GM21737 (cell line): ENCODE data around the gene RTN3.
"Not testable (repeated sequence)": the region's sequence is repeated elsewhere in the genome, so short reads cannot be mapped to it uniquely, and the experiment has no call there.

Source experiments
- ATAC-seq: cut with Tn5 transposase; IDR thresholded peaks from one replicate; pipeline ENCODE4 v1.9.1; 2021; ENCODE audit warnings: mild to moderate bottlenecking, moderate library complexity; ENCODE audit not compliant: unreplicated experiment

The RTN3 gene

GRCh38 chr11:63682066-63683021 is 1.0 kb downstream of the RTN3 start:
- ATAC-seq = peak; percentile 3

GRCh38 chr11:63683133-63683991 is 2.1 kb downstream of the RTN3 start:
- no peak for ATAC-seq

GRCh38 chr11:63685158-63685721 is 3.9 kb downstream of the RTN3 start:
- ATAC-seq = not testable (repeated sequence)

GRCh38 chr11:63686926-63687325 is 5.6 kb downstream of the RTN3 start:
- no peak for ATAC-seq

GRCh38 chr11:63687845-63688244 is 6.5 kb downstream of the RTN3 start:
- ATAC-seq = no peak

GRCh38 chr11:63694596-63694995 is 13.3 kb downstream of the RTN3 start:
- no peak for ATAC-seq

- no peak for ATAC-seq
Measured at GRCh38 chr11:63698976-63699733, 17.9 kb downstream of the RTN3 start.

- no peak for ATAC-seq
Measured at GRCh38 chr11:63699896-63700295, 18.6 kb downstream of the RTN3 start.

GRCh38 chr11:63705526-63705925 is 24.2 kb downstream of the RTN3 start:
- ATAC-seq = no peak

- no peak for ATAC-seq
Measured at GRCh38 chr11:63708764-63709163, 27.5 kb downstream of the RTN3 start.

GRCh38 chr11:63709336-63709884 is 28.1 kb downstream of the RTN3 start:
- no peak for ATAC-seq

- no peak for ATAC-seq
Measured at GRCh38 chr11:63710476-63711217, 29.3 kb downstream of the RTN3 start.

- ATAC-seq = no peak
Measured at GRCh38 chr11:63711838-63712237, 30.5 kb downstream of the RTN3 start.

GRCh38 chr11:63713766-63714165 is 32.5 kb downstream of the RTN3 start:
- ATAC-seq = no peak

- ATAC-seq = no peak
Measured at GRCh38 chr11:63716046-63716445, 34.7 kb downstream of the RTN3 start.

GRCh38 chr11:63719001-63719400 is 37.7 kb downstream of the RTN3 start:
- ATAC-seq = no peak

- ATAC-seq = no peak
Measured at GRCh38 chr11:63719987-63720386, 38.7 kb downstream of the RTN3 start.

- no peak for ATAC-seq
Measured at GRCh38 chr11:63720611-63721010, 39.3 kb downstream of the RTN3 start.

- no peak for ATAC-seq
Measured at GRCh38 chr11:63729326-63729725, 48.0 kb downstream of the RTN3 start.

- no peak for ATAC-seq
Measured at GRCh38 chr11:63736864-63737263, 55.6 kb downstream of the RTN3 start.
